OCI-LY7 (cell line): ENCODE measurements around the gene METTL1. TPM values are rescaled to one million over a fixed set of nuclear protein-coding genes. Genes with fewer than 3 reads are reported as not detected.

Source experiments
- BruUV-seq: library from RNA; stranded (reverse); fragments of 400-500 nt; replicated peaks from 2 replicates; lab custom pipeline; 2021; lab: Mats Ljungman, UMichigan
- CTCF ChIA-PET: fragments of 300-600 bp; sonication (Branson Sonifier 250); formaldehyde crosslinking; loops from one replicate; lab custom pipeline; 2022; ENCODE audit warnings: antibody characterized with exemption; ENCODE audit not compliant: unreplicated experiment; lab: Charles Lee
- POLR2A ChIA-PET: fragments of 300-600 bp; sonication (Branson Sonifier 250); formaldehyde crosslinking; loops from one replicate; lab custom pipeline; 2022; ENCODE audit warnings: antibody characterized with exemption; lab: Charles Lee
- DNase-seq: peaks from one replicate; pipeline ENCODE4 v3.0.0-alpha.2; 2015; ENCODE audit warnings: low spot score
- H2AFZ ChIP-seq: fragments of 200-600 bp; sonication (generic), shearing (Covaris generic); 2 replicates; pipeline ENCODE4 v1.6.1; 2014; ENCODE audit warnings: mild to moderate bottlenecking, antibody characterized with exemption, low read length, moderate library complexity
- H3K27ac ChIP-seq: fragments of 200-600 bp; sonication (generic); 2 replicates; pipeline ENCODE4 v1.5.1; 2014; ENCODE audit warnings: mixed run types, low read depth, mild to moderate bottlenecking, moderate library complexity, low read length, inconsistent platforms; ENCODE audit not compliant: poor library complexity, severe bottlenecking
- H3K36me3 ChIP-seq: fragments of 200-600 bp; sonication (generic); 2 replicates; pipeline ENCODE4 v1.6.1; 2014; ENCODE audit warnings: mild to moderate bottlenecking, antibody characterized with exemption, low read length, moderate library complexity, mixed read lengths; ENCODE audit not compliant: insufficient read depth
- H3K4me1 ChIP-seq: fragments of 200-600 bp; sonication (generic); 2 replicates; pipeline ENCODE4 v1.5.1; 2014; ENCODE audit warnings: mild to moderate bottlenecking, low read length; ENCODE audit not compliant: insufficient read depth, poor library complexity, severe bottlenecking
- H3K4me2 ChIP-seq: fragments of 200-600 bp; sonication (generic); 2 replicates; pipeline ENCODE4 v1.6.1; 2014; ENCODE audit warnings: mild to moderate bottlenecking, low read length
- H3K4me3 ChIP-seq: fragments of 200-600 bp; sonication (generic); 2 replicates; pipeline ENCODE4 v1.5.1; 2014; ENCODE audit warnings: mild to moderate bottlenecking, low read depth, low read length; ENCODE audit not compliant: poor library complexity, severe bottlenecking
- H3K79me2 ChIP-seq: fragments of 200-600 bp; sonication (generic); 2 replicates; pipeline ENCODE4 v1.6.1; 2016; ENCODE audit warnings: low read depth, mild to moderate bottlenecking, low read length, moderate library complexity, mixed read lengths; ENCODE audit not compliant: insufficient read depth
- H3K9me2 ChIP-seq: fragments of 200-600 bp; sonication (generic); 2 replicates; pipeline ENCODE4 v1.6.1; 2016; ENCODE audit warnings: mild to moderate bottlenecking, low read length, mixed read lengths; ENCODE audit not compliant: insufficient read depth
- H3K9me3 ChIP-seq: fragments of 200-600 bp; sonication (generic); 2 replicates; pipeline ENCODE4 v1.6.1; 2014; ENCODE audit warnings: mild to moderate bottlenecking, mixed run types, low read length, mixed read lengths
- H4K20me1 ChIP-seq: fragments of 200-600 bp; sonication (generic); 2 replicates; pipeline ENCODE4 v1.6.1; 2014; ENCODE audit warnings: mild to moderate bottlenecking, antibody characterized with exemption, low read length, moderate library complexity, mixed read lengths; ENCODE audit not compliant: insufficient read depth
- CTCF ChIP-seq: fragments of 200-600 bp; sonication (generic); conservative IDR thresholded peaks from 2 replicates; pipeline ENCODE4 v1.5.1; 2014; ENCODE audit warnings: mild to moderate bottlenecking, antibody characterized with exemption, low read length, moderate library complexity, mixed read lengths
- EZH2phosphoT487 ChIP-seq: fragments of 200-600 bp; sonication (generic); IDR thresholded peaks from 2 replicates; pipeline ENCODE4 v1.6.1; 2018; ENCODE audit warnings: low read depth, borderline replicate concordance, mild to moderate bottlenecking, mixed run types, antibody characterized with exemption, low read length, moderate library complexity, mixed read lengths
- intact Hi-C: fragments of 100-400 bp; cut with micrococcal nuclease; formaldehyde crosslinking; loops from one replicate; pipeline ENCODE4 v1.10.0; 2022; ENCODE audit not compliant: unreplicated experiment
- total RNA-seq, 2 experiments: library from RNA; depleted of rRNA in 1 of 2; stranded (reverse); fragments of >200 nt in 1 of 2; shearing (Covaris generic) in 1 of 2; gene quantifications; 2 replicates each; pipeline ENCODE4 v1.2.3, GENCODE V29; 2014 to 2022

Gene METTL1
- total RNA-seq, 2 experiments from 2014 or later, result 22.2 to 23.6 TPM

- Histone ChIP-seq H3K4me1 (peaks cover 13% of the 10 kb centered on the region), H3K4me2 (no peak overlapping the region), H2AFZ (no peak overlapping the region), H3K27ac (no peak overlapping the region), H3K9me2 (no peaks in the 10 kb centered on the region), H4K20me1 (no peaks in the 10 kb centered on the region), H3K9me3 (no peaks in the 10 kb centered on the region), H3K36me3 (peaks cover 42% of the 10 kb centered on the region), H3K79me2 (peaks cover 12% of the 10 kb centered on the region; the same call in 1 of the 2 replicates), H3K4me3 (no peak overlapping the region)
- ChIA-PET POLR2A (no interaction called here), CTCF (interaction anchor here (0.6 kb wide), 1 partner anchor 10 kb away, joined by 3 read pairs; no protein-coding TSS in a partner anchor)
- TF ChIP-seq CTCF, result no peak
- no peak for TF ChIP-seq EZH2phosphoT487
- intact Hi-C loops, result no loop called here
- DNase-seq, result no peak
- no TSS peak for BruUV-seq
These were observed 4.6 kb downstream of the METTL1 start for GRCh38 chr12:57767305-57767698.

GRCh38 chr12:57766464-57767304 is 5.2 kb downstream of the METTL1 start, which contains the start of gene CYP27B1:
Gene CYP27B1, minus strand, starts transcription at chr12:57767078. Its CDS starts 37 bp downstream, at chr12:57767041.
- Histone ChIP-seq H3K4me1 (peaks cover 13% of the 10 kb centered on the region), H3K9me2 (no peaks in the 10 kb centered on the region), H3K79me2 (peaks cover 12% of the 10 kb centered on the region; the same call in 1 of the 2 replicates), H3K27ac (no peak within 1 kb of the TSS), H3K4me2 (no peak within 1 kb of the TSS), H3K36me3 (peaks cover 42% of the 10 kb centered on the region), H3K9me3 (no peaks in the 10 kb centered on the region), H3K4me3 (no peak within 1 kb of the TSS), H4K20me1 (no peaks in the 10 kb centered on the region), H2AFZ (no peak within 1 kb of the TSS)
- BruUV-seq, result no TSS peak
- ChIA-PET POLR2A (interaction anchor here (0.7 to 1.0 kb wide), 2 partner anchors 15 to 538 kb away, joined by 3 to 4 read pairs; partner anchors contain the start of gene SHMT2), CTCF (no interaction called here)
- TF ChIP-seq CTCF, result no peak
- TF ChIP-seq EZH2phosphoT487, result no peak
- intact Hi-C loops, result no loop called here
- DNase-seq, result no peak
